HG02678 (cell line): Measurements from ENCODE around the gene C16orf95.
"Not testable (repeated sequence)": the region's sequence is repeated elsewhere in the genome, so short reads cannot be mapped to it uniquely, and the experiment has no call there.

Experiments
- ATAC-seq: cut with Tn5 transposase; IDR thresholded peaks from one replicate; pipeline ENCODE4 v1.9.1; 2021; ENCODE audit warnings: mild to moderate bottlenecking, moderate library complexity; ENCODE audit not compliant: unreplicated experiment

Gene C16orf95

DNA sequence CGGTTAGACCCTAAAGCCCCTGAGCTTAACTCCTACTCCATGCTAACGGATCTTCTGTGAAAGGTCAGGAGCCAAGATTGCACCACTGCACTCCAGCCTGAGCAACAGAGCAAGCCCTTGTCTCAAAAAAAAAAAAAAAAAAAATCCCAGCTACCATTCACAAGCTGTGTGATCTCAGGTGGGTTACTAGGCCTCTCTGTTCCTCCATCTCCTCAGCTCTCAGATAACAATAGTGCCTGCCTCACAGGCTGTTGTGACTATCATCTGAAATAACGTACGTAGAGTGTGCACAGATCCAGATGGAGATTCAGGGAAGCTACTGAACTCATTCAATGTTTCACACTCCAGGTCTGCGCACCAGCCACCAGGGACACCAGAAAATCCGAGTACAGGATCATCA lies 57.8 kb downstream of the C16orf95 start:
- no peak for ATAC-seq

GRCh38 chr16:87258653-87259052 lies 58.5 kb downstream of the C16orf95 start:
- ATAC-seq = not testable (repeated sequence)

DNA sequence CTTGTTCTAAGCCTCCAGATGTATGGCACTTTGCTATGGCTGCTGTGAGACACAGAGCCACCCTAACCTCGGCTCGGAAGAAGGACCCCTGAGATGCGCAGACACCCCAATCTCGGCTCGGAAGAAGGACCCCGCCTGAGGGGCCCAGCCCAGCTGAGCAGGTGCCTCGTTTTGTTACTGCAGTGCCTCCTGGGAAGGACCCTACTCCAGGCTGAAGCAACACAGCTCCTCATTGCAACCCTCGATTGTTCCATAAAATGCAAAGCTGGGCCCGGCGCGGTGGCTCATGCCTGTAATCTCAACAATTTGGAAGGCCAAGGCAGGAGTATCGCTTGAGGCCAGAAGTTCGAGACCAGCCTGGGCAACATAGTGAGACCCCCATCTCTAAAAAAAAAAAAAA lies 61.3 kb downstream of the C16orf95 start:
- ATAC-seq = no peak

DNA sequence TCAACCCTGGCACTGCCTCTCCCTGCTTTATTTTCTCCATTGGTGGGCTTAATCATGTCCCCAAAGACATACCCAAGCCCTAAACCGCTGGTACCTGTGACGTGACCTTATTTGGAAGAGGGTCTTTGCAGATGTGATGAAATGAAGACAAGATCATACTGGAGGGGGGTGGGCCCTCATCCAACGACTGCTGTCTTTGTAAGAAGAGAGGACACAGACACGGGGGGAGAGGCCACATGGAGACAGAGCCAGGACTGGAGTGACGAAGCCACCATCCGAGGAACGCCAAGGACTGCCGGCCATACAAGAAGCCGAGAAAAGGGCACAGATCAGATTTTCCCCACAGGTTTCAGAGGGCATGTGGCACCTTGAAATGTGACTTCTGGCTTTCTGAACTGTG lies 62.5 kb downstream of the C16orf95 start:
- no peak for ATAC-seq

DNA sequence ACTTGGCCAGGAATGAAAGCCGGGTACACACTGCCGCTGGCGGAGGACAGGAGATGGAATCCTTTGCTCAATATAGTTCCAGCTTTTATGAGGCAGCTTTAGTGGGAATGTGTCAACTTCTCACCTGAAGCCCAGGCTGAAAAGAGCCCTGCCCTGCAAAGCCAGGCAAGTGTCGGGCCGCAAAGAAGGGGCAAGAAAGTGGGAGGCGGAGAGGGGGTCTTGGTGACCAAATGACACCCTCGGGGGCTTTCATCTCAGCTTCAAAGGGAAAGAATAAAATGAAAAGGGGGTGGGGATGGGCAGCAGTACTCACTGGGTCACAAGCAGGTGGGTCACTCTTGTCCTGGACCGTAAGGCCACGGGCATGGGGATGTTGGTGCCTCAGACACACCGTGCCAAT lies 62.9 kb downstream of the C16orf95 start:
- ATAC-seq = no peak

DNA sequence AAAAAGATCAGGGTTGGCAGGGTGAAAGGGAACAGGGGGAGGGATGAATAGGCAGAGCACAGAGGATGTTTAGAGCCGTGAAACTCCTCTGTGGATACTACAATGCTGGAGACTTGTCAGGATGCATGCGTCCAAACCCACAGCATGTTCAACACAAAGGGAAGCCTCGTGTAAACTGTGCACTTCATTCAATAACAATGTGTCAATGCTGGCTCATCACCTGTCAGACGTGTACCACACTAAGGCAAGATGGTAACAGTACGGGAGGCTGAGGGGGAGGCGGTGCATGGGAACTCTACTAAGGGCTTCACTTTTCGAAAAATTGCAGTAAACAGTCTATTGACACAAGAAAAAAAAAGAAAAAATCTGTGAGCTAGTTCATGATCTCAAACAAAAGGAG lies 63.7 kb downstream of the C16orf95 start:
- no peak for ATAC-seq
